Measurements from ENCODE around the gene ESD. TPM values are rescaled to one million over a fixed set of nuclear protein-coding genes. Genes with fewer than 3 reads are reported as not detected.
A peak's percentile ranks its signal among the peaks of the same experiment; 100 is the strongest.

Gene ESD
- total RNA-seq, 1 experiment from 2014 or later: 73.2 TPM

GRCh38 chr13:46728777-46729176 lies 68.2 kb downstream of the ESD start:
- Histone ChIP-seq H3K4me1 (ENCODE audit: insufficient read depth, low read length) (no peaks in the 10 kb centered on the region), H3F3A (ENCODE audit: low read length, unreplicated experiment) (no peaks in the 10 kb centered on the region), H2AFZ (ENCODE audit: low read length) (no peak overlapping the region), H3K36me3 (ENCODE audit: low read depth, low read length) (peaks cover 8% of the 10 kb centered on the region), H3K9me3 (ENCODE audit: low read length) (no peaks in the 10 kb centered on the region), H3K9ac (ENCODE audit: low read length) (no peak overlapping the region), H3K79me2 (ENCODE audit: low read length) (no peaks in the 10 kb centered on the region), H4K20me1 (ENCODE audit: low read length) (no peaks in the 10 kb centered on the region), H3K4me3 (ENCODE audit: low read length) (no peak overlapping the region), H3K27ac (ENCODE audit: low read length) (no peak overlapping the region), H3K27me3 (ENCODE audit: low read length) (no peaks in the 10 kb centered on the region), H3K4me2 (ENCODE audit: low read length) (no peak overlapping the region), H3K9me2 (replicated peaks; ENCODE audit: low read length) (no peaks in the 10 kb centered on the region)
- no peak for ATAC-seq
- TF ChIP-seq EZH2phosphoT487 (IDR thresholded peaks at IDR 0.05; ENCODE audit: borderline replicate concordance, low read length) (no peak), CTCF (conservative IDR thresholded peaks at IDR 0.05; ENCODE audit: low read depth, low read length) (peak; percentile 46)
- POLR2A ChIA-PET (ENCODE audit: unreplicated experiment): no interaction called here
- CTCF ChIA-PET: no interaction called here
- no TSS peak for BruUV-seq (replicated peaks)
- intact Hi-C loops (cut with micrococcal nuclease): no loop called here
- DNase-seq: peak; percentile 32

- no TSS peak for BruUV-seq (replicated peaks)
- CTCF ChIA-PET: no interaction called here
Measured at GRCh38 chr13:46726347-46726746, 70.6 kb downstream of the ESD start.

More at GRCh38 chr13:46726347-46726746, 70.6 kb downstream of the ESD start:
- Histone ChIP-seq H3F3A (ENCODE audit: low read length, unreplicated experiment) (no peaks in the 10 kb centered on the region), H3K36me3 (ENCODE audit: low read depth, low read length) (peaks cover 8% of the 10 kb centered on the region), H3K79me2 (ENCODE audit: low read length) (no peaks in the 10 kb centered on the region), H3K27me3 (ENCODE audit: low read length) (no peaks in the 10 kb centered on the region), H3K4me1 (ENCODE audit: insufficient read depth, low read length) (no peaks in the 10 kb centered on the region), H2AFZ (ENCODE audit: low read length) (no peak overlapping the region), H3K9ac (ENCODE audit: low read length) (no peak overlapping the region), H3K27ac (ENCODE audit: low read length) (no peak overlapping the region), H3K9me3 (ENCODE audit: low read length) (no peaks in the 10 kb centered on the region), H4K20me1 (ENCODE audit: low read length) (no peaks in the 10 kb centered on the region), H3K9me2 (replicated peaks; ENCODE audit: low read length) (no peaks in the 10 kb centered on the region), H3K4me2 (ENCODE audit: low read length) (no peak overlapping the region), H3K4me3 (ENCODE audit: low read length) (no peak overlapping the region)
- ATAC-seq (no peak), DNase-seq (no peak)
- TF ChIP-seq EZH2 (IDR thresholded peaks at IDR 0.05; ENCODE audit: low read length, unreplicated experiment) (no peak), CTCF (conservative IDR thresholded peaks at IDR 0.05; ENCODE audit: low read depth, low read length) (no peak), EZH2phosphoT487 (IDR thresholded peaks at IDR 0.05; ENCODE audit: borderline replicate concordance, low read length) (no peak)
- POLR2A ChIA-PET (ENCODE audit: unreplicated experiment): no interaction called here
- intact Hi-C loops (cut with micrococcal nuclease): no loop called here

Other genes starting within 250 kb of the ESD start
- 4.3 and 7.8 TPM in 2 replicates for gene LRCH1, start 244.0 kb downstream of the ESD start, total RNA-seq (2014; rRNA removed)
- gene HTR2A, start 99.9 kb upstream of the ESD start, total RNA-seq (2014; rRNA removed): 0.04 TPM in 1 of 2 replicates, not detected in the other